ENCODE data around the gene APOL6. TPM values are rescaled to one million over a fixed set of nuclear protein-coding genes. Genes with fewer than 3 reads are reported as not detected.
A peak's percentile ranks its signal among the peaks of the same experiment; 100 is the strongest.

The APOL6 gene
- polyA plus RNA-seq, 1 donor (not counting 4 experiments of a cell fraction or from before 2014, with no cell fraction given), result 4.2 TPM

DNA sequence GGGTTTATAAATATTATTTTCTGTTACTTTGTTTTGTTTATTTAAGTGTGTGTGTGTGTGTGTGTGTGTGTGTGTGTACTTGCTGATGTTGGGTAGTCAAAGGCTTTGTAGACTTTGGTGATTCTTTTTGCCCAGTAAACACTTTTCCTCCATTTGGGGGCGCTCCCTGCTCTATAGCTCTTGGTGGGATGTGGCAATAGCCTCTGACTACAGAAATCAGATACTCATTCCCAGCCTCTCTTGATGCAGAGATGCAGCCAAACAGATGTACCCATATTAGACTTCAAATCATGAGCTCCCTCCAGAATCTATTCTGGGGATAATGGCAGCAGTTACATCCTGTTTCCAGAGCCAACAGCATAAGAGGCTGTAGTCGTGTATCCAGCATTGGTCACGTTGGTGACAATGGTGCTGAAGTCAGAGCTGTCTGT is 36.0 kb downstream of the APOL6 start:
- H3K27ac ChIP-seq (ENCODE audit: control insufficient read depth, insufficient read depth, low read length), result no peak overlapping the region
- H3K9me1 ChIP-seq (ENCODE audit: control insufficient read depth, extremely low read depth, insufficient read depth, low read length), result no peaks in the 10 kb centered on the region
- no peak overlapping the region for H3K4me2 ChIP-seq (ENCODE audit: control insufficient read depth, extremely low read depth, insufficient read depth, low read depth, low read length)
- H3K36me3 ChIP-seq (ENCODE audit: control insufficient read depth in 2 of 2, extremely low read depth in 1 of 2, insufficient read depth in 2 of 2, low read length in 2 of 2), result no peaks in the 10 kb centered on the region
- no peaks in the 10 kb centered on the region for H3K79me2 ChIP-seq (ENCODE audit: control insufficient read depth, insufficient read depth, low read length)
- DNase-seq (ENCODE audit: low read depth, low spot score) (no peak), FAIRE-seq (no peak)
- no peak overlapping the region for H3K4me3 ChIP-seq (ENCODE audit: control insufficient read depth in 2 of 3, extremely low read depth in 1 of 3, insufficient read depth in 2 of 3, low read depth in 1 of 3, low read length in 3 of 3)
- no peaks in the 10 kb centered on the region for H3K27me3 ChIP-seq (ENCODE audit: control insufficient read depth, extremely low read depth, insufficient read depth, low read length)
- no peak overlapping the region for H2AFZ ChIP-seq (ENCODE audit: control insufficient read depth, low read length)
- TF ChIP-seq, protein P1, sequence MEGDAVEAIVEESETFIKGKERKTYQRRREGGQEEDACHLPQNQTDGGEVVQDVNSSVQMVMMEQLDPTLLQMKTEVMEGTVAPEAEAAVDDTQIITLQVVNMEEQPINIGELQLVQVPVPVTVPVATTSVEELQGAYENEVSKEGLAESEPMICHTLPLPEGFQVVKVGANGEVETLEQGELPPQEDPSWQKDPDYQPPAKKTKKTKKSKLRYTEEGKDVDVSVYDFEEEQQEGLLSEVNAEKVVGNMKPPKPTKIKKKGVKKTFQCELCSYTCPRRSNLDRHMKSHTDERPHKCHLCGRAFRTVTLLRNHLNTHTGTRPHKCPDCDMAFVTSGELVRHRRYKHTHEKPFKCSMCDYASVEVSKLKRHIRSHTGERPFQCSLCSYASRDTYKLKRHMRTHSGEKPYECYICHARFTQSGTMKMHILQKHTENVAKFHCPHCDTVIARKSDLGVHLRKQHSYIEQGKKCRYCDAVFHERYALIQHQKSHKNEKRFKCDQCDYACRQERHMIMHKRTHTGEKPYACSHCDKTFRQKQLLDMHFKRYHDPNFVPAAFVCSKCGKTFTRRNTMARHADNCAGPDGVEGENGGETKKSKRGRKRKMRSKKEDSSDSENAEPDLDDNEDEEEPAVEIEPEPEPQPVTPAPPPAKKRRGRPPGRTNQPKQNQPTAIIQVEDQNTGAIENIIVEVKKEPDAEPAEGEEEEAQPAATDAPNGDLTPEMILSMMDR (optimal IDR thresholded peaks at IDR 0.05 in 1 of 3, IDR thresholded peaks at IDR 0.05 in 1 of 3, conservative IDR thresholded peaks at IDR 0.05 in 1 of 3; ENCODE audit: extremely low read depth in 1 of 3, insufficient read depth in 2 of 3, low read length in 3 of 3), result peak in 2 of 3 experiments; percentile 7 to 27
- TF ChIP-seq EZH2 (IDR thresholded peaks at IDR 0.05; ENCODE audit: low read length), result no peak
- no peak overlapping the region for H3K9ac ChIP-seq (ENCODE audit: control insufficient read depth, extremely low read depth, insufficient read depth, low read length)
- H4K20me1 ChIP-seq (ENCODE audit: control insufficient read depth, extremely low read depth, insufficient read depth, low read length), result no peaks in the 10 kb centered on the region
- dilution Hi-C loops (cut with MboI; ENCODE audit: extremely low pct_ligation_motif_present, low sequenced_read_pairs), result no loop called here
- peaks cover 8% of the 10 kb centered on the region for H3K4me1 ChIP-seq (ENCODE audit: control insufficient read depth, extremely low read depth, insufficient read depth, low read length)
- no peaks in the 10 kb centered on the region for H3K9me3 ChIP-seq (ENCODE audit: control insufficient read depth, low read depth, low read length)

DNA sequence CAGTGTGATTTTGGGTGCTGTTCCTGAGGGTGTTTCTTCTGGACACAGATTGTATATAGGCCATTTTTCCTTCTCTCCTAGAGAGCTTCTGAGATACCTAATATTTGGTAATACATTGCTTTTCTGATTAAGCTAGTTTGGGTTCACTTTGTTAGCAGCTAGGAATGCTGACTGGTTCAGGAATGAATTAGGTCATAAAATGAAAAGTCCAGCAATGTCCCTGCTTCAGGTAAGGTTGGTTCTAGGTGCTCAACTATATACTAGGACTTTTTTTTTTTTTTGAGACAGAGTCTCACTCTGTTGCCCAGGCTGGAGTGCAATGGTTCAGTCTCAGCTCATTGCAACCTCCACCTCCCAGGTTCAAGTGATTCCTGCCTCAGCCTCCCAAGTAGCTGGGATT is 36.5 kb downstream of the APOL6 start:
- Histone ChIP-seq H3K9me1 (ENCODE audit: control insufficient read depth, extremely low read depth, insufficient read depth, low read length) (no peaks in the 10 kb centered on the region), H2AFZ (ENCODE audit: control insufficient read depth, low read length) (no peak overlapping the region), H3K4me3 (ENCODE audit: control insufficient read depth in 2 of 3, extremely low read depth in 1 of 3, insufficient read depth in 2 of 3, low read depth in 1 of 3, low read length in 3 of 3) (no peak overlapping the region), H3K4me1 (ENCODE audit: control insufficient read depth, extremely low read depth, insufficient read depth, low read length) (peaks cover 10% of the 10 kb centered on the region), H3K9ac (ENCODE audit: control insufficient read depth, extremely low read depth, insufficient read depth, low read length) (no peak overlapping the region), H3K36me3 (ENCODE audit: control insufficient read depth in 2 of 2, extremely low read depth in 1 of 2, insufficient read depth in 2 of 2, low read length in 2 of 2) (no peaks in the 10 kb centered on the region), H4K20me1 (ENCODE audit: control insufficient read depth, extremely low read depth, insufficient read depth, low read length) (no peaks in the 10 kb centered on the region), H3K4me2 (ENCODE audit: control insufficient read depth, extremely low read depth, insufficient read depth, low read depth, low read length) (no peak overlapping the region), H3K27me3 (ENCODE audit: control insufficient read depth, extremely low read depth, insufficient read depth, low read length) (no peaks in the 10 kb centered on the region), H3K9me3 (ENCODE audit: control insufficient read depth, low read depth, low read length) (no peaks in the 10 kb centered on the region), H3K79me2 (ENCODE audit: control insufficient read depth, insufficient read depth, low read length) (no peaks in the 10 kb centered on the region), H3K27ac (ENCODE audit: control insufficient read depth, insufficient read depth, low read length) (no peak overlapping the region)
- TF ChIP-seq EZH2 (IDR thresholded peaks at IDR 0.05; ENCODE audit: low read length), result no peak
- TF ChIP-seq, protein P1 (optimal IDR thresholded peaks at IDR 0.05 in 1 of 3, IDR thresholded peaks at IDR 0.05 in 1 of 3, conservative IDR thresholded peaks at IDR 0.05 in 1 of 3; ENCODE audit: extremely low read depth in 1 of 3, insufficient read depth in 2 of 3, low read length in 3 of 3), result no peak
- dilution Hi-C loops (cut with MboI; ENCODE audit: extremely low pct_ligation_motif_present, low sequenced_read_pairs), result no loop called here
- DNase-seq (ENCODE audit: low read depth, low spot score) (no peak), FAIRE-seq (no peak)

Measured in keratinocyte (primary cell).